Uterus (tissue), 4 donors: Measurements from ENCODE around the gene IKBKG. TPM values are rescaled to one million over a fixed set of nuclear protein-coding genes. Genes with fewer than 3 reads are reported as not detected.

ENCODE experiments used
- DNase-seq, 2 donors: peaks; one replicate each; pipeline ENCODE4 v3.0.0-alpha.2; 2019 to 2020
- H3K27ac ChIP-seq, 2 donors: fragments of 200-600 bp; sonication (generic); 1 replicate in 1 of 2; 2 replicates in 1 of 2; pipeline ENCODE4 v1.5.1; 2016 to 2018
- H3K27me3 ChIP-seq, 2 donors: fragments of 200-600 bp; sonication (generic); one replicate each; pipeline ENCODE4 v1.5.1; 2018 to 2019; ENCODE audit warnings: control low read depth in 1 of 2
- H3K36me3 ChIP-seq, 2 donors: fragments of 200-600 bp; sonication (generic); one replicate each; pipeline ENCODE4 v1.5.1; 2019; ENCODE audit warnings: control low read depth in 1 of 2
- H3K4me1 ChIP-seq, 2 donors: fragments of 200-600 bp; sonication (generic); one replicate each; pipeline ENCODE4 v1.5.1; 2018 to 2019; ENCODE audit warnings: control low read depth in 1 of 2
- H3K4me3 ChIP-seq, 2 donors: fragments of 200-600 bp; sonication (generic); 1 replicate in 1 of 2; 2 replicates in 1 of 2; pipeline ENCODE4 v1.5.1; 2018 to 2019; ENCODE audit warnings: mild to moderate bottlenecking in 1 of 2
- H3K9me3 ChIP-seq, 2 donors: fragments of 200-600 bp; sonication (generic); one replicate each; pipeline ENCODE4 v1.5.1; 2019; ENCODE audit warnings: control low read depth in 1 of 2
- POLR2A ChIP-seq, 2 donors: fragments of 450-650 bp; IDR thresholded peaks; one replicate each; pipeline ENCODE4 v1.6.1; 2016; ENCODE audit warnings: antibody characterized with exemption in 2 of 2, mild to moderate bottlenecking in 1 of 2, moderate library complexity in 1 of 2
- intact Hi-C: fragments of 100-400 bp; cut with DNase I; formaldehyde crosslinking; loops from one replicate; pipeline ENCODE4 v1.15.1; 2023; ENCODE audit warnings: low total_unique reads
- total RNA-seq, 4 donors: library from RNA; depleted of rRNA in 3 of 4; stranded (reverse); fragments of >200 nt in 3 of 4; gene quantifications; one replicate each; pipeline versions ENCODE4 v1.1.0 to v1.2.4, GENCODE V29; 2014 to 2023
- TF ChIP-seq, protein P1 (sequence below), 4 experiments: fragments of 200-600 bp in 2 of 4; fragments of 450-650 bp in 2 of 4; sonication (generic) in 2 of 4; IDR thresholded peaks; one replicate each; pipeline ENCODE4 v1.5.1; 2016 to 2019; ENCODE audit warnings: antibody characterized with exemption in 4 of 4, mild to moderate bottlenecking in 2 of 4, moderate library complexity in 1 of 4
- donor health status: DM: yes; HTN: yes; CAD: no.

The IKBKG gene
- total RNA-seq, 4 donors from 2014 or later: 2.6 to 30.0 (median 18.3) TPM

DNA sequence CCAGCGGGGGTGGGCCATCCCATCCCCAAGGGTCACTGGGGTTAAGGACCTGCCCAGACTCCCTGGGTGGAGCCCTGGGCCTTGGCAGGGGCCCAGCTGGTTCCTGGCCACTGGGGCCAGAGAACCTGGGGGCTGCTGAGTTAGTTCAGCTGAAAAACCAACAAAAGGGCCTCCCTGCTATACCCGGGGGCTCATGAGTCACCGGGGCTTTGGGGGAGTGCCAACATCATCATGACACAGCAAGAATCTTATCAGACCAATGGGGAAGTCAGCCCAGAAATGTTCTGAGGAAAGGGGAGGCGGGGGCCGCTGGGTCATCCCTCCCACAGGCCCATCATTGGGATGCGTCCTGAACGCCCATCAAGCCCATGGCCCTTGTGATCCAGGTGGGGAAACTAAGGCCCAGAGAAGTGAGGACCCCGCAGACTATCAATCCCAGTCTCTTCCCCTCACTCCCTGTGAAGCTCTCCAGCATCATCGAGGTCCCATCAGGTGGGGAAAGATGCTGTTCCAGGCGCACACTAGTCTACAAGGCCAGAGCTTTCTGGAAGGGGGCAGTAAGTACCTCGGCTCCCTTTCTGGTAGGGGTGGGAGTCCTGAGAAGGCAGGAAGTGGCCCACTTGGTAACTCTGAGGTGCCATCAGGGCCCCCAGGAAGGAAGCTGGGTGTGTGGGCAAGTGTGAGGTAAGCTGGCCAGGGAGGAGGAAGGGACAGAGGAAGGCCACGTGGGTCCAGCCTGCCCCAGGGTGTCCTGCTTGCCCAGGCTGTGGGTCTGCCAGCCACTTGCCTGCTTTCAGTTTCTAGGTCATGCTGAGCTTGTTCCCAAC is 5.3 kb upstream of the IKBKG start:
- Histone ChIP-seq H3K4me3 (no peak overlapping the region), H3K36me3 (no peaks in the 10 kb centered on the region), H3K27ac (peak overlapping the region; percentile 77 to 87), H3K27me3 (no peaks in the 10 kb centered on the region), H3K4me1 (peaks cover 0 to 3% of the 10 kb centered on the region in 2 donors), H3K9me3 (no peaks in the 10 kb centered on the region)
- TF ChIP-seq POLR2A (IDR thresholded peaks at IDR 0.05): no peak
- TF ChIP-seq, protein P1, sequence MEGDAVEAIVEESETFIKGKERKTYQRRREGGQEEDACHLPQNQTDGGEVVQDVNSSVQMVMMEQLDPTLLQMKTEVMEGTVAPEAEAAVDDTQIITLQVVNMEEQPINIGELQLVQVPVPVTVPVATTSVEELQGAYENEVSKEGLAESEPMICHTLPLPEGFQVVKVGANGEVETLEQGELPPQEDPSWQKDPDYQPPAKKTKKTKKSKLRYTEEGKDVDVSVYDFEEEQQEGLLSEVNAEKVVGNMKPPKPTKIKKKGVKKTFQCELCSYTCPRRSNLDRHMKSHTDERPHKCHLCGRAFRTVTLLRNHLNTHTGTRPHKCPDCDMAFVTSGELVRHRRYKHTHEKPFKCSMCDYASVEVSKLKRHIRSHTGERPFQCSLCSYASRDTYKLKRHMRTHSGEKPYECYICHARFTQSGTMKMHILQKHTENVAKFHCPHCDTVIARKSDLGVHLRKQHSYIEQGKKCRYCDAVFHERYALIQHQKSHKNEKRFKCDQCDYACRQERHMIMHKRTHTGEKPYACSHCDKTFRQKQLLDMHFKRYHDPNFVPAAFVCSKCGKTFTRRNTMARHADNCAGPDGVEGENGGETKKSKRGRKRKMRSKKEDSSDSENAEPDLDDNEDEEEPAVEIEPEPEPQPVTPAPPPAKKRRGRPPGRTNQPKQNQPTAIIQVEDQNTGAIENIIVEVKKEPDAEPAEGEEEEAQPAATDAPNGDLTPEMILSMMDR (IDR thresholded peaks at IDR 0.05): no peak
- DNase-seq: peak; percentile 88 to 93
- intact Hi-C loops: no loop called here

DNA sequence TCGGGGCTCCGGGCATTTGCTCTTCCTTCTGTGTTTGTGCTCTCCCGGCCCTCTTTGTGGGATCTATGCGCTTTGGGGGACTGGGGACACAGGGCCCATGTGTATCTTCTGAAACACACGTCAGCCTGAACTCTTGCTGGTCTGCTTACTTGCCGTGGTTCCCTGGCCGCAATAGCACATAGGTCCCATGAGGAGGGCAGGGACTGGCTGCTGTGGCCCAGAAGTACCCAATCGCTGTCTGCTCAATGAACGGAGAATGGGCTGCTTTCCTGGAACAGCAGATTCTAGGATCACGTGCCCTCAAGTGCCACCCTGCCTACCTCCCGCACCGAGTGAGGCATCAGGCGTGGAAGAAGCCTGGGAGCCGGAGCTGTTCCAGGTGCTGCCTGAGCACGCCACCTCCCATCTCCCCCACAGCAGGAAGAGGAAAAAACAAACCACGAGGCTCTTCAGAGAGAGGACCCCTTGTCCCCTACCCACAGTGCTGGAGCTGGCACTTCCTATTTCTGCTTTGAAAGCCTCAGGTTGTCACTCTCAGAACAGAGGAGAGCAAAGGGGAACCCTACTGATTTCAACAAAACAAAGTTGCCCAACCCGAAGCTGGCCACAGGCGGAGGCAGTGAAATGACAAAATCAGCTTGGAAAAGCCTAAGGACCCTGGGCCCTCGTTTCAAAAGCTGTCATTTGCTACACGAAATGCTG is 4.5 kb upstream of the IKBKG start:
- no peaks in the 10 kb centered on the region for H3K9me3 ChIP-seq
- no peaks in the 10 kb centered on the region for H3K27me3 ChIP-seq
- H3K36me3 ChIP-seq: no peaks in the 10 kb centered on the region
- DNase-seq: no peak
- no peak overlapping the region for H3K4me3 ChIP-seq
- H3K4me1 ChIP-seq: peaks cover 0 to 3% of the 10 kb centered on the region in 2 donors
- intact Hi-C loops: no loop called here
- no peak for TF ChIP-seq POLR2A (IDR thresholded peaks at IDR 0.05)
- TF ChIP-seq, protein P1 (IDR thresholded peaks at IDR 0.05): no peak
- H3K27ac ChIP-seq: peak overlapping the region; percentile 77 to 87

GRCh38 chrX:154545673-154546274 is 1.6 kb upstream of the IKBKG start:
- DNase-seq: no peak
- Histone ChIP-seq H3K27me3 (no peaks in the 10 kb centered on the region), H3K27ac (peak overlapping the region in 1 of 2 donors; percentile 91), H3K36me3 (no peaks in the 10 kb centered on the region), H3K4me1 (peaks cover 0 to 3% of the 10 kb centered on the region in 2 donors), H3K4me3 (peak overlapping the region; percentile 45 to 68), H3K9me3 (no peaks in the 10 kb centered on the region)
- intact Hi-C loops: no loop called here
- TF ChIP-seq POLR2A (IDR thresholded peaks at IDR 0.05): no peak
- TF ChIP-seq, protein P1 (IDR thresholded peaks at IDR 0.05): no peak

- DNase-seq: no peak
- intact Hi-C loops: no loop called here
- Histone ChIP-seq H3K9me3 (no peaks in the 10 kb centered on the region), H3K4me1 (peaks cover 0 to 3% of the 10 kb centered on the region in 2 donors), H3K27me3 (no peaks in the 10 kb centered on the region), H3K4me3 (peak within 1 kb of the TSS; percentile 45 to 68), H3K27ac (peak within 1 kb of the TSS; percentile 78 to 91), H3K36me3 (no peaks in the 10 kb centered on the region)
- TF ChIP-seq POLR2A (IDR thresholded peaks at IDR 0.05): peak in 1 of 2 donors; percentile 46
- TF ChIP-seq, protein P1 (IDR thresholded peaks at IDR 0.05): no peak
These were observed 821 bp upstream of the IKBKG start, which contains the start of gene G6PD for GRCh38 chrX:154546354-154547244. Gene G6PD, minus strand, starts transcription at chrX:154546846. Its CDS starts 691 bp downstream, at chrX:154546155.
